Fibroblast of skin of abdomen (primary cell): ENCODE data around the gene GPR152. TPM values are rescaled to one million over a fixed set of nuclear protein-coding genes. Genes with fewer than 3 reads are reported as not detected.

Experiments used
- DNase-seq: peaks from one replicate; pipeline ENCODE4 v3.0.0-alpha.2; 2013
- polyA plus RNA-seq, 2 experiments: library from polyadenylated mRNA; unstranded; fragments of 120-200 nt; gene quantifications; one replicate each; pipeline ENCODE4 v1.2.1, GENCODE V29; 2013; ENCODE audit not compliant: insufficient read length in 2 of 2

Gene GPR152
- polyA plus RNA-seq (2013, experiment 1 of 2; ENCODE audit: insufficient read length), result not detected
- polyA plus RNA-seq (2013, experiment 2 of 2; ENCODE audit: insufficient read length), result not detected

- no peak for DNase-seq
Measured at GRCh38 chr11:67452141-67452952, at the start of gene GPR152. Gene GPR152, minus strand, starts transcription at chr11:67452729. Its CDS starts 5 bp downstream, at chr11:67452724.

- no peak for DNase-seq
Measured at GRCh38 chr11:67501854-67502253, 49.3 kb upstream of the GPR152 start.

GRCh38 chr11:67500831-67501715, 48.5 kb upstream of the GPR152 start:
- DNase-seq, result no peak

- DNase-seq, result no peak
Measured at GRCh38 chr11:67500484-67500821, 47.9 kb upstream of the GPR152 start.

GRCh38 chr11:67499808-67500483, 47.4 kb upstream of the GPR152 start:
- no peak for DNase-seq

GRCh38 chr11:67498544-67498972, 46.0 kb upstream of the GPR152 start:
- no peak for DNase-seq

GRCh38 chr11:67497656-67498291, 45.2 kb upstream of the GPR152 start:
- DNase-seq, result no peak

- no peak for DNase-seq
Measured at GRCh38 chr11:67496113-67496512, 43.6 kb upstream of the GPR152 start.

GRCh38 chr11:67495234-67496005, 42.9 kb upstream of the GPR152 start:
- DNase-seq, result no peak

- DNase-seq, result no peak
Measured at GRCh38 chr11:67494371-67495233, 42.1 kb upstream of the GPR152 start.

GRCh38 chr11:67493548-67494370, 41.2 kb upstream of the GPR152 start:
- no peak for DNase-seq

GRCh38 chr11:67492801-67493547, 40.4 kb upstream of the GPR152 start:
- DNase-seq, result no peak

GRCh38 chr11:67492069-67492727, 39.7 kb upstream of the GPR152 start:
- no peak for DNase-seq

- no peak for DNase-seq
Measured at GRCh38 chr11:67491276-67492068, 38.9 kb upstream of the GPR152 start.

GRCh38 chr11:67490727-67491065, 38.2 kb upstream of the GPR152 start:
- no peak for DNase-seq

GRCh38 chr11:67489885-67490726, 37.6 kb upstream of the GPR152 start:
- DNase-seq, result no peak
